Measurements from ENCODE around the gene SLC12A7. TPM values are rescaled to one million over a fixed set of nuclear protein-coding genes. Genes with fewer than 3 reads are reported as not detected.

The SLC12A7 gene
- total RNA-seq, 1 experiment from 2014 or later, result 28.1 TPM

DNA sequence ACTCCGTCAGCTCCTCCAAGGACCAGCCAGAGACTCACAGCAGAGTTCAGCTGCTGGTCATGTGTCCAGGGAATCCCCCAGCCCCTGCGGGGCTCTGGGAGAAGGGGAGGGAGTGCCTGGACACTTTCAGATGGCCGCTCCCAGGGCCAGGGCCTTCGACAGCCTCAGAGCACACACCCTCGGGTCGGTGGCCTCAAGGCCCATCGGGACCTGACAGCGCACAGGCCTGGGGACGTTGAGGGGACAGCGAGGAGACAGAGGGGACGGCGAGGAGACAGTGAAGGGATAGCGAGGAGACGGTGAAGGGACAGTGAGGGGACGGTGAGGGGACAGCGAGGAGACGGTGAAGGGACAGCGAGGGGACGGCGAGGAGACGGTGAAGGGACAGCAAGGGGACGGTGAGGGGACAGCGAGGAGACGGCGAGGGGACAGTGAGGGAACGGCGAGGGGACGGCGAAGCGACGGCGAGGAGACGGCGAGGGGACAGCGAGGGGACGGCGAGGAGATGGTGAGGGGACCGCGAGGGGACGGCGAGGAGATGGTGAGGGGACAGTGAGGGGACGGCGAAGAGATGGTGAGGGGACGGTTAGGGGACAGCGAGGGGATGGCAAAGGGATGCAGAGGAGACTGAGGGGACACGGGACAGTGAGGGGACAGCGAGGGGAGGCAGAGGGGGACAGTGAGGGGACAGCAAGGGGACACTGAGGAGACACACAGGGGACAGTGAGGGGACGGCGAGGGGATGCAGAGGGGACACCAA is 47.3 kb downstream of the SLC12A7 start (continued):
- TF ChIP-seq, protein P1, sequence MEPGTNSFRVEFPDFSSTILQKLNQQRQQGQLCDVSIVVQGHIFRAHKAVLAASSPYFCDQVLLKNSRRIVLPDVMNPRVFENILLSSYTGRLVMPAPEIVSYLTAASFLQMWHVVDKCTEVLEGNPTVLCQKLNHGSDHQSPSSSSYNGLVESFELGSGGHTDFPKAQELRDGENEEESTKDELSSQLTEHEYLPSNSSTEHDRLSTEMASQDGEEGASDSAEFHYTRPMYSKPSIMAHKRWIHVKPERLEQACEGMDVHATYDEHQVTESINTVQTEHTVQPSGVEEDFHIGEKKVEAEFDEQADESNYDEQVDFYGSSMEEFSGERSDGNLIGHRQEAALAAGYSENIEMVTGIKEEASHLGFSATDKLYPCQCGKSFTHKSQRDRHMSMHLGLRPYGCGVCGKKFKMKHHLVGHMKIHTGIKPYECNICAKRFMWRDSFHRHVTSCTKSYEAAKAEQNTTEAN (CRISPR knock-in tag; IDR thresholded peaks at IDR 0.05), result no peak
- TF ChIP-seq JUN (CRISPR knock-in tag; IDR thresholded peaks at IDR 0.05), result no peak
- TF ChIP-seq CREB1 (CRISPR knock-in tag; IDR thresholded peaks at IDR 0.05), result no peak
- no peak for TF ChIP-seq TEAD1 (CRISPR knock-in tag; IDR thresholded peaks at IDR 0.05)
- no peak for TF ChIP-seq FOXJ3 (CRISPR knock-in tag; IDR thresholded peaks at IDR 0.05; ENCODE audit: borderline replicate concordance)
- TF ChIP-seq ZNF219 (CRISPR knock-in tag; IDR thresholded peaks at IDR 0.05; ENCODE audit: borderline replicate concordance), result no peak

DNA sequence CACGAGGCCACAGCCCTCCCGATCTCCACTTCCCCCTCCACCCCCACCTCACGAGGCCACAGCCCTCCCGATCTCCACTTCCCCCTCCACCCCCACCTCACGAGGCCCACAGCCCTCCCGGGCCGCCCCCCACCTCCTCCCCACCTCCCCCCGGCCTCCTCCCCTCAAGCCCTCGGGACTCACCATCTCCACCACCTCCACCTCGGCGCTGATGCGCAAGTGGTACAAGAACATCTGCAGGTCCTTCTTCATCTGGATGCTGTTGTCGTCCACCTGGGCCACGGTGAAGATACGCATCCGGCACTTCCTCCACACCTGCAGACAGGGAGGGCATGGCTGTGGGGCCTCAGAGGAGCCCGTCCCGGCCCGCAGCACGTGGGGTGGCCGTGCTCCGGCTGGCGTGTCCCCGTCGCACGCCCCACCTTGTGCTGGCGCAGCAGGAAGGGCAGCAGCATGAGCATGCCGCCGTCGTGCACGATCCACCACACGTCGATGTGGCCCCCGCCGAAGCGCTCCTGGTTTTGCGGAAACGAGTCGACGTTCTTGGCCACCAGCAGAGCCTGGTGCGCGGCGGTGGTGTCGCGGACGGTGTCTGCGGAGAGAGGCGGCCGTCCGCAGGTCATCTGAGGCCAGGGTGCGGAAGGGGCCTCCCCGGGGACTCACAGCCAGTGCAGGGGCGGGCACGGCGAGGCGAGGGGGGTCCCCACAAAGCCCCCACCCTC is 48.0 kb downstream of the SLC12A7 start:
- Mint-ChIP-seq H3K4me3 (no peak overlapping the region), H3K4me1 (no peaks in the 10 kb centered on the region), H3K9me3 (no peaks in the 10 kb centered on the region), H3K36me3 (peaks cover 3% of the 10 kb centered on the region; the same call in 1 of the 2 replicates), H3K27me3 (ENCODE audit: low read depth) (no peaks in the 10 kb centered on the region), H3K27ac (no peak overlapping the region)
- TF ChIP-seq IRF2 (CRISPR knock-in tag; IDR thresholded peaks at IDR 0.05; ENCODE audit: borderline replicate concordance, low read depth) (no peak), HMGA2 (CRISPR knock-in tag; IDR thresholded peaks at IDR 0.05) (no peak), ZNF671 (CRISPR knock-in tag; IDR thresholded peaks at IDR 0.05) (no peak), ZNF317 (CRISPR knock-in tag; IDR thresholded peaks at IDR 0.05; ENCODE audit: borderline replicate concordance, low read depth) (no peak), ZNF396 (CRISPR knock-in tag; IDR thresholded peaks at IDR 0.05; ENCODE audit: borderline replicate concordance) (no peak)
- TF ChIP-seq, protein P2, sequence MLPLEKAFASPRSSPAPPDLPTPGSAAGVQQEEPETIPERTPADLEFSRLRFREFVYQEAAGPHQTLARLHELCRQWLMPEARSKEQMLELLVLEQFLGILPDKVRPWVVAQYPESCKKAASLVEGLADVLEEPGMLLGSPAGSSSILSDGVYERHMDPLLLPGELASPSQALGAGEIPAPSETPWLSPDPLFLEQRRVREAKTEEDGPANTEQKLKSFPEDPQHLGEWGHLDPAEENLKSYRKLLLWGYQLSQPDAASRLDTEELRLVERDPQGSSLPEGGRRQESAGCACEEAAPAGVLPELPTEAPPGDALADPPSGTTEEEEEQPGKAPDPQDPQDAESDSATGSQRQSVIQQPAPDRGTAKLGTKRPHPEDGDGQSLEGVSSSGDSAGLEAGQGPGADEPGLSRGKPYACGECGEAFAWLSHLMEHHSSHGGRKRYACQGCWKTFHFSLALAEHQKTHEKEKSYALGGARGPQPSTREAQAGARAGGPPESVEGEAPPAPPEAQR (CRISPR knock-in tag; IDR thresholded peaks at IDR 0.05), result no peak
- TF ChIP-seq, protein P3, sequence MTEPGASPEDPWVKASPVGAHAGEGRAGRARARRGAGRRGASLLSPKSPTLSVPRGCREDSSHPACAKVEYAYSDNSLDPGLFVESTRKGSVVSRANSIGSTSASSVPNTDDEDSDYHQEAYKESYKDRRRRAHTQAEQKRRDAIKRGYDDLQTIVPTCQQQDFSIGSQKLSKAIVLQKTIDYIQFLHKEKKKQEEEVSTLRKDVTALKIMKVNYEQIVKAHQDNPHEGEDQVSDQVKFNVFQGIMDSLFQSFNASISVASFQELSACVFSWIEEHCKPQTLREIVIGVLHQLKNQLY (CRISPR knock-in tag; IDR thresholded peaks at IDR 0.05), result no peak
- TF ChIP-seq, protein P4, sequence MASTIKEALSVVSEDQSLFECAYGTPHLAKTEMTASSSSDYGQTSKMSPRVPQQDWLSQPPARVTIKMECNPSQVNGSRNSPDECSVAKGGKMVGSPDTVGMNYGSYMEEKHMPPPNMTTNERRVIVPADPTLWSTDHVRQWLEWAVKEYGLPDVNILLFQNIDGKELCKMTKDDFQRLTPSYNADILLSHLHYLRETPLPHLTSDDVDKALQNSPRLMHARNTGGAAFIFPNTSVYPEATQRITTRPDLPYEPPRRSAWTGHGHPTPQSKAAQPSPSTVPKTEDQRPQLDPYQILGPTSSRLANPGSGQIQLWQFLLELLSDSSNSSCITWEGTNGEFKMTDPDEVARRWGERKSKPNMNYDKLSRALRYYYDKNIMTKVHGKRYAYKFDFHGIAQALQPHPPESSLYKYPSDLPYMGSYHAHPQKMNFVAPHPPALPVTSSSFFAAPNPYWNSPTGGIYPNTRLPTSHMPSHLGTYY (CRISPR knock-in tag; IDR thresholded peaks at IDR 0.05), result no peak
- no peak for ATAC-seq
- no peak for DNase-seq (ENCODE audit: low spot score)
- CTCF ChIA-PET, result no interaction called here
- POLR2A ChIA-PET, result no interaction called here

DNA sequence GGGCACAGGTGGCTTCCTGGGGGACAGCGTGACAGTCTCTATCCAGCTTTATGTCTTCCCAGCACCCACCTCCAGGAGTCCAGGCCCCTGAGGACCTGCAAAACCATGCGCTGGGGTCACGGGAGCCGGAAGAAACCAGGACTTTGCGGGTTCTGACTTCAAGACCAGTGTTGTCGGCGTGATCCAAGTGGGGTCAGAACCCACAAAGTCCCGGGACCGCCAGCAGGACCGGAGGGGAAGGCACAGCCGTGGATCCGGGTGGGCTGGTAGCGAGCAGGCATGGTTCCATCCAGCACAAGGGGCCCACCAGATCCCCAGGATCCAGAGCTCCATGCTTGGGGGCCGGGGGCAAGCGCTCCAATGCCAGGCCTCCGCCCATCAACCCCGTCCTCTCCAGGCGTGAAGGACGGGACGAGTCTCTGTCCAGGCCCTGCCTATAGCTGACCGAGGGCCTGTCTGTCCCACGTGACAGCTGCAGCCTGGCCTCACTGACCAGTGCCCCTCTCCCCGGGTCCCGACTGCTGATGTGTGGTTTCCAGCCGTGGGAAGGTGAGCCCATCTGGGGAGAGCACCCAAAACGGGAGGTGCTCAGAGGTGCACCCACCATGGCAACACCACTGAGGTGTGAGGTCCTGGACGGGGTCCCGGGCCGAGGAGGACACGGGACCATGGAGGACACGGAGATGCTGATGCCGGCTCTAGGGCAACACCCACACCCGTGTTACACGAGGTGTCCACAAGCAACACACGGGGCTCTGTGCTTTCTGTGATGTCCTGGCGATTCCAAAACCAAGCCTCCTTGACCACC is 48.9 kb downstream of the SLC12A7 start:
- ATAC-seq, result no peak
- Mint-ChIP-seq H3K27ac (no peak overlapping the region), H3K27me3 (ENCODE audit: low read depth) (no peaks in the 10 kb centered on the region), H3K36me3 (peaks cover 3% of the 10 kb centered on the region; the same call in 1 of the 2 replicates), H3K9me3 (no peaks in the 10 kb centered on the region), H3K4me3 (no peak overlapping the region), H3K4me1 (no peaks in the 10 kb centered on the region)
- no peak for DNase-seq (ENCODE audit: low spot score)
- ChIA-PET CTCF (interaction anchor here (0.9 kb wide), 1 partner anchor 110 kb away, joined by 3 read pairs; no protein-coding TSS in a partner anchor), POLR2A (no interaction called here)
- TF ChIP-seq, protein P5, sequence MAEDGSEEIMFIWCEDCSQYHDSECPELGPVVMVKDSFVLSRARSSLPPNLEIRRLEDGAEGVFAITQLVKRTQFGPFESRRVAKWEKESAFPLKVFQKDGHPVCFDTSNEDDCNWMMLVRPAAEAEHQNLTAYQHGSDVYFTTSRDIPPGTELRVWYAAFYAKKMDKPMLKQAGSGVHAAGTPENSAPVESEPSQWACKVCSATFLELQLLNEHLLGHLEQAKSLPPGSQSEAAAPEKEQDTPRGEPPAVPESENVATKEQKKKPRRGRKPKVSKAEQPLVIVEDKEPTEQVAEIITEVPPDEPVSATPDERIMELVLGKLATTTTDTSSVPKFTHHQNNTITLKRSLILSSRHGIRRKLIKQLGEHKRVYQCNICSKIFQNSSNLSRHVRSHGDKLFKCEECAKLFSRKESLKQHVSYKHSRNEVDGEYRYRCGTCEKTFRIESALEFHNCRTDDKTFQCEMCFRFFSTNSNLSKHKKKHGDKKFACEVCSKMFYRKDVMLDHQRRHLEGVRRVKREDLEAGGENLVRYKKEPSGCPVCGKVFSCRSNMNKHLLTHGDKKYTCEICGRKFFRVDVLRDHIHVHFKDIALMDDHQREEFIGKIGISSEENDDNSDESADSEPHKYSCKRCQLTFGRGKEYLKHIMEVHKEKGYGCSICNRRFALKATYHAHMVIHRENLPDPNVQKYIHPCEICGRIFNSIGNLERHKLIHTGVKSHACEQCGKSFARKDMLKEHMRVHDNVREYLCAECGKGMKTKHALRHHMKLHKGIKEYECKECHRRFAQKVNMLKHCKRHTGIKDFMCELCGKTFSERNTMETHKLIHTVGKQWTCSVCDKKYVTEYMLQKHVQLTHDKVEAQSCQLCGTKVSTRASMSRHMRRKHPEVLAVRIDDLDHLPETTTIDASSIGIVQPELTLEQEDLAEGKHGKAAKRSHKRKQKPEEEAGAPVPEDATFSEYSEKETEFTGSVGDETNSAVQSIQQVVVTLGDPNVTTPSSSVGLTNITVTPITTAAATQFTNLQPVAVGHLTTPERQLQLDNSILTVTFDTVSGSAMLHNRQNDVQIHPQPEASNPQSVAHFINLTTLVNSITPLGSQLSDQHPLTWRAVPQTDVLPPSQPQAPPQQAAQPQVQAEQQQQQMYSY (CRISPR knock-in tag; IDR thresholded peaks at IDR 0.05), result no peak
- TF ChIP-seq FOXP1 (CRISPR knock-in tag; IDR thresholded peaks at IDR 0.05; ENCODE audit: borderline replicate concordance), result no peak
- TF ChIP-seq, protein P6, sequence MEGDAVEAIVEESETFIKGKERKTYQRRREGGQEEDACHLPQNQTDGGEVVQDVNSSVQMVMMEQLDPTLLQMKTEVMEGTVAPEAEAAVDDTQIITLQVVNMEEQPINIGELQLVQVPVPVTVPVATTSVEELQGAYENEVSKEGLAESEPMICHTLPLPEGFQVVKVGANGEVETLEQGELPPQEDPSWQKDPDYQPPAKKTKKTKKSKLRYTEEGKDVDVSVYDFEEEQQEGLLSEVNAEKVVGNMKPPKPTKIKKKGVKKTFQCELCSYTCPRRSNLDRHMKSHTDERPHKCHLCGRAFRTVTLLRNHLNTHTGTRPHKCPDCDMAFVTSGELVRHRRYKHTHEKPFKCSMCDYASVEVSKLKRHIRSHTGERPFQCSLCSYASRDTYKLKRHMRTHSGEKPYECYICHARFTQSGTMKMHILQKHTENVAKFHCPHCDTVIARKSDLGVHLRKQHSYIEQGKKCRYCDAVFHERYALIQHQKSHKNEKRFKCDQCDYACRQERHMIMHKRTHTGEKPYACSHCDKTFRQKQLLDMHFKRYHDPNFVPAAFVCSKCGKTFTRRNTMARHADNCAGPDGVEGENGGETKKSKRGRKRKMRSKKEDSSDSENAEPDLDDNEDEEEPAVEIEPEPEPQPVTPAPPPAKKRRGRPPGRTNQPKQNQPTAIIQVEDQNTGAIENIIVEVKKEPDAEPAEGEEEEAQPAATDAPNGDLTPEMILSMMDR (IDR thresholded peaks at IDR 0.05), result no peak
- TF ChIP-seq, protein P7, sequence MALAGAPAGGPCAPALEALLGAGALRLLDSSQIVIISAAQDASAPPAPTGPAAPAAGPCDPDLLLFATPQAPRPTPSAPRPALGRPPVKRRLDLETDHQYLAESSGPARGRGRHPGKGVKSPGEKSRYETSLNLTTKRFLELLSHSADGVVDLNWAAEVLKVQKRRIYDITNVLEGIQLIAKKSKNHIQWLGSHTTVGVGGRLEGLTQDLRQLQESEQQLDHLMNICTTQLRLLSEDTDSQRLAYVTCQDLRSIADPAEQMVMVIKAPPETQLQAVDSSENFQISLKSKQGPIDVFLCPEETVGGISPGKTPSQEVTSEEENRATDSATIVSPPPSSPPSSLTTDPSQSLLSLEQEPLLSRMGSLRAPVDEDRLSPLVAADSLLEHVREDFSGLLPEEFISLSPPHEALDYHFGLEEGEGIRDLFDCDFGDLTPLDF (CRISPR knock-in tag; IDR thresholded peaks at IDR 0.05), result no peak
- TF ChIP-seq JAZF1 (CRISPR knock-in tag; IDR thresholded peaks at IDR 0.05), result no peak
